ENCODE data around the gene ADAP2. TPM values are rescaled to one million over a fixed set of nuclear protein-coding genes. Genes with fewer than 3 reads are reported as not detected.
A peak's percentile ranks its signal among the peaks of the same experiment; 100 is the strongest.
"Not testable (repeated sequence)": the region's sequence is repeated elsewhere in the genome, so short reads cannot be mapped to it uniquely, and the experiment has no call there.

ADAP2 gene
- total RNA-seq, 1 donor from 2014 or later = 43.2 TPM

DNA sequence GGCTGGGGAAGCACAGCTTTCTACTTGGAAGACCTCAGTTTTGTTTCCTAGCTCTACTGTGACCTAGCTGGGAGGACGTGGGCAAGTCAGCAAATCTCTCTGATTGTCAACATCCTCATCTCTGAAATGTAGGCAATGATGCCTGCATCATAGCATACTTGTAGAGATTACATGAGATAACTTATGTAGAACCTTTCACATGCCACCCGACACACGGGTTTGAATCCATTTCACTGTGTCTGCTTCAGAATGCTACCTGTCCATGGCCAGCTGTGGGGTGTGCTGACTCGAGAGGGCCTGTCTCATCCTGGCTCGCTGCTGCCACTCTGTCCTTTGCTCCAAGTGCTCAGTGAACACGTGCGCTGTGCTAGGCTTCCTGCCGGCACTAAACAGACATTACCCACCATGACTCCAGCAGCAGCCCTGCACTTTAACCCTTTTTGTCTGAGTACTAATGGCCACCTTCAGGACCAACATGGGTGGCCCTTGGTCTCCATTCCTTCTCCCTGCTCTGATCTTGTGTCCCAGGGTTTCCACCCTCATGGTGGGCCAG lies 7.4 kb downstream of the ADAP2 start:
- no peak for DNase-seq (ENCODE audit: low spot score)

DNA sequence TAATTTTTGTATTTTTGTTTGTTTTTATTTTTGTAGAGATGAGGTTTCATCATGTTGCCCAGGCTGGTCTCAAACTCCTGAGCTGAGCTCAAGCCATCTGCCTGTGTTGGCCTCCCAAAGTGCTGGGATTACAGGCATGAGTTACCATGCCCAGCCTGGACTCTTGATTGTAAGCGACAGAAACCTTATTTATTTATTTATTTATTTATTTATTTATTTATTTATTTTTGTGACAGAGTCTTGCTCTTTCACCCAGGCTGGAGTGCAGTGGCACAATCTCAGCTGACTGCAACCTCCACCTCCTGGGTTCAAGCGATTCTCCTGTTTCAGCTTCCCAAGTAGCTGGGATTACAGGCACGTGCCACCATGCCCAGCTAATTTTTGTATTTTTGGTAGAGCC lies 8.1 kb downstream of the ADAP2 start:
- not testable (repeated sequence) for DNase-seq (ENCODE audit: low spot score)

DNA sequence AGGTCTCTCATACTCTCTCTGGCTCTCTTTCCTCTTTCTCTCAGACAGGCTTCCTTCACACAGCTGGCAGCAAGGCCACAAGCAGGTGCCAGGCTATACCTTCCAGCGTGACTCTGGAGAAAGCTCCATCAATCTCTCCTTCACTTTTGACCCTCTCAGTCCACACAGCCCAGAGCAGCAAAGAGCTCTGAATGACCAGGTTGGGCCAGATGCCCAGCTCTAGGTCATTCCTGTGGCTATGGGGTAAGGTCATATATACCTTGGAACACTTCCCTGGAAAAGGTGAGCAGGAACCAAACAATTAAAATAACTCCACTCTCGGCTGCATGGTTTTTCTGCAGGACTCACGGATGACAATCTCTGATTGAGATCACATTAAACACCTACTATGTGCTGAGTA lies 8.8 kb downstream of the ADAP2 start:
- no peak for DNase-seq (ENCODE audit: low spot score)

DNA sequence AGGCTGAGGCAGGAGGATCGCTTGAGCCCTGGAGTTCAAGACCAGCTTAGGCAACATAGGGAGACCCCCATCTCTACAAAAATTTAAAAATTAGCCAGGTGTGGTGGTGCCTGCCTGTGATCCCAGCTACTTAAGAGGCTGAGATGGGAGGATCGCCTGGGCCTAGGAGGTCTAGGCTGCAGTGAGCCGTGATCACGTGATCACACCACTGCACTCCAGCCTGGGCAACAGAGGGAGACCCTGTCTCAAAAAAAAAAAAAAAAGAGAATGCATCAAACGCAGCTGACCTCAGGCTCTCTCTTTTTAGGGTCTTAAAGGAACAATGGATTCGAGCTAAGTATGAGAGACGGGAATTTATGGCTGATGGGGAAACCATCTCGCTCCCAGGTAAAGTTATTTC lies 9.8 kb downstream of the ADAP2 start:
- not testable (repeated sequence) for DNase-seq (ENCODE audit: low spot score)

DNA sequence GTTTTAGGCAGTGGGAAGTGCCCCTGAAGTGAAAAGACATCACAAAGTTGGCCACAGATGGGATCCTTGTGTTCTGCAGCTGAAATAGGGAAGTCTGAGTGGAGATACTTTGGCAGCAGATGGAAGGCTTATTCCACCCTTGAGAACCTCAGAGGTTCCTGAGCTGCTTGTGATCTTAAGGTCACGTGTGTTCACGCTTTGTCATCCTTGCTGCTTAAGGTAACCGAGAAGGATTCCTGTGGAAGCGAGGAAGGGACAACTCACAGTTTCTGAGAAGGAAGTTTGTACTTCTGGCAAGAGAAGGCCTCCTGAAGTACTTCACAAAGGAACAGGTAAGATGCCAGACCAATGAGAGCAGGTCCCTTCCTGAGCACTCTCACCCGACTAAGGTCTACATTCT lies 12.2 kb downstream of the ADAP2 start:
- no peak for DNase-seq (ENCODE audit: low spot score)

DNA sequence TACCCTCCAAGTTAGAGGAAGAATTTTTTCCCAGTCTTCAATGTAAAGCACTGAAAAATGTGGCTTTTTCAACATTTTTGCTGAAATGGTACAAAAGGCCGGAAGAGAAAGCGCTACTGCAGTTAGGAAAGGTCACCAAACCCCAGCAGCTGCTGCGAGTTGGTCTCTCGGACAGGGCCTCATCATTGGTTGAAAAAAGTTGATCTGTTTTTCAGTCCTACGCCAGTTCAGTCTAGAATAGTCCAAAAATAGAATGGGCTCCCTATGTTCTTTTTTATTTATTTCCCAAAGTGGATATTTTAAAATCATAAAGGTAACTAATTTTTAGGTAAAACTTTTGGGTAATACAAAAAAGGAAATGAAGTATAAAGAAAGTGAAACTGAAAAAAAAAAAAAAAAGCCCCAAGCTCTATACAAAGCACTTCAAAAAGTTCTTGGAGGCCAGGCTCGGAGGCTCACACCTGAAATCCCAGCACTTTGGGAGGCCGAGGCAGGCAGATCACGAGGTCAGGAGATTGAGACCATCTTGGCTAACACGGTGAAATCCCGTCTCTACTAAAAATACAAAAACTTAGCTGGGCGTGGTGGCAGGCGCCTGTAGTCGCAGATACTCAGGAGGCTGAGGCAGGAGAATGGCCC lies 17.4 kb downstream of the ADAP2 start:
- no peak for DNase-seq (ENCODE audit: low spot score)

DNA sequence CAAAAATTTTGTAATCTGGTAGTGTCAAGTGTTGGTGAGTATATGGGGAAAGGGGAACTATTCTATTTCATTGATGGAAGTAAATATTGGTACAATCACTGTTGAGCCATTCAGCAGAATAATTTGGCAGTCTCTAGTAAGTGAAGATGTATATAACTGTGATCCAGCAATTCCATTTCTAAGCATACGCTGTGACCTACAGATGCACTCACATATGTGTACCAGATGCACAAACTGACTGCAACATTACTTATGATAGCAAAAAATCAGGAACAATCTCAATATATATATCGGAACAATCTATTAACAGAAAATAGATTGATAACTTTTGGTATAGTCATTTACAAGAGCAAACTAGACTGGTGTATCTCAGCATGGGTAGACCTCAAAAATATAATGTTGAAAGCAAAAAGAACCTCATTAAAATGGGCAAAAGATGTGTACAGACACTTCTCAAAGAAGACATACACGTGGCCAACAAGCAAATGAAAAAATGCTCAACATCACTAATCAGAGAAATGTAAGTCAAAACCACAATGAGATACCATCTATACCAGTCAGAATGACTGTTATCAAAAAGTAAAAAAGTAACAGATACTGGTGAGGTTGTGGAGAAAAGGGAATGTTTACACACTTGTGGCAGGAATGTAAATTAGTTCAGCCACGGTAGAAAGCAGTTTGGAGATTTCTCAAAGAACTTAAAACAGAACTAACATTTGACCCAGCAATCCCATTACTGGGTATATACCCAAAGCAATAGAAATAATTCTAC lies 20.7 kb downstream of the ADAP2 start:
- no peak for DNase-seq (ENCODE audit: low spot score)

DNA sequence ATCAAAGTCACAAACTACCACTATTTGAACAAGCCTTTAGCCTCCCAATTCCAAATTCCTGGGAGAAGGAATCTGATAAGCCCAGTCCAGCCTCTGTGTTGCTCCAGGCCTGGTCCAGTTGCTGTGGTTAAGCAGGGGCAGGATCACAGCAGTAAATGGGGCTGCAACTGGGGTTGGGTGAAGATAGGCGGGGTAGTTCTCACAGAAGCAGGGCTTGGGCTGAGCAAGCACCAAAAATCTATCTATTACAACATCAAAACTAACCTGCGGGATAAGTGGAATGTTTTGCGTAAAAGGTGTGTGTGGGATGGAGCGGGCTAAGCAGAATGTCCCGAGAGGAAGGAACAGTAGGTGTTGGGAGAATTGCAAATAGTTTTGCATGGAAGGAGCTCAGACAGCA lies 26.1 kb downstream of the ADAP2 start:
- no peak for DNase-seq (ENCODE audit: low spot score)

DNA sequence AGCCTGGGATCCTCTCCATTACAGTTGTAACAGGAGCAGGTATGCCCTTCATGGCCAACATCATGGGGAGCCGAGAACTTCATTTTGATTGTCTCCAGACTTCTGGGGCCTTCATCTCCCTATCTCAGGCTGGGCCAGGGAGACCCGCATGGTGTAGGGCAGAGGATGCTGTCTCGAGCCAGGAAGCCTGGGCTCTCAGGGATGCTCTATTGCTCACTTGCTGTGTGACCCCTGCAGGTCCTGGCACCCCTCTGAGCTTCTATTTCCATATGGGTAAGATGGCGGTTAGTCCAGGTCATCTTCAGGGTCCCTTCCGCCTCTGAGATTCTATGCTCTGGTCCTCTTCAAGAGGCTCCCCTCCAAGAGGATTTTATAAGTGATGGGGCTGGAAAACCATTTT lies 28.4 kb downstream of the ADAP2 start:
- DNase-seq (ENCODE audit: low spot score) = no peak

DNA sequence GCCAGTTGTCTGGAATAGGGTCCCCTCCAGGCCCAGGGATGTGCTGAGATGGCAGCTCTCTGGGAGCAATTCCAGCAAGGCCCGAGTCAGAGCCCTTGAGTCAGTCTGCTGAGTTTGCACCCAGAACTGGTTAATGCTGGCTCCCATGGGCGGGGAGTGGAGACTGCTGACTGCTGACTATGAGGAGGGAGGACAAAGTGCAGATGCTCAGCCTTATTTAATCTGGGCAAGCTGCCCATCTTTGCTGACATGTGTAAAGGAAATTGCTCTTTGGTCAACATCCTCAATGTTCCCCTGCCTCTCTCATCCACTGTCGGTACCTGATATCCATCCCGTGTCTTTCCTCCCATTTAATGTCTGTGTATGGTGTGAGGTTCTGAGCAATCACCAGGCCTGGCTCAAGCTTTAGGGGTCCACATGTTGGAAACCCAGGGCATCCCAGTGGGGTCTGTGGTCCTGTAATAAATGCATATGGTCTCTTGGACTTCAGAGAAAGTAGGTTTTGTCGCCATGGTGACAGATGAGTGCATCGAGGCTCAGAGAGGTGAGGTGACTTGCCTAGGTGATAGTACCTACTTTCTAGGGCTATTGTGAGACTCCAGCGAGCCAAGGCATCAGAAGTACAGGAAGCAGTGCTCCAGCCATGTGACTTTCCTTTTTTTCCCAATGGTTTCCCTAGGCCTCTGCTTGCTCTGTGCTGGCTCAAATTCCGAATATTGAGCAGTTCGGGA lies 29.1 kb downstream of the ADAP2 start:
- no peak for DNase-seq (ENCODE audit: low spot score)

DNA sequence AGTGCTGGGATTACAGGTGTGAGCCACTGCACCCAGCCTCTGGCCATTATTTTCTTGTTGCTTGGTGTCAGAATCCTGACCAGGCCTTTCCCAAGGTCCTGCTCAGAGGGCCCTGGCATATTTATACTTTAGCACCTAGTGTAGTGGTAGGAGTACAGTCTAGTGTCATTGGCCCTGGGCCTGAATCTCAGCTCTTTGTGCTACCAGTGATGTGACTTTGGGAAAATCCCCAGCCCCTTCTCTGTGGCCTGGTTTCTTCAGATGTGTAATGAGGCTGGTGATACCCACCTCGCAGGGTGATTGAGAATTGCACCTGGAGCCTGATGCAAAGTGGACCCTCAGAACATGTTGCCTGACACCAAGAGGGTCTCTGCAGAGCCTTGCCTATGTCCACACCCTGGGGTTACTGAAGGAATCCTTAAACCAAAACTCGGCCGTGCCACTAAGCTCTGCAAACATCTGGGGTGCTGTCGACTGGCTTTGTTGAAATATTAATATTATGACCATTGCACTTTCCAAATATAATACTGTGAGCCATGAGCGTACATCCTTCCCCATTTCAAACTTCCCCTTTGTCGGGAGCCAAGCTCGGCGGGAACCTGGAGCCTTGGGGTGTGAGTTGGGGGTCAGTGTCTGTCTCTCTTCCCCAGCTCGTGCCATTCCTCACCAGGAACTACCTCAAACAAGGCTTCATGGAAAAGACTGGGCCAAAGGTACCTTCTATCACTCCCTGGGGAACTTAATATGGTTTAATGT lies 31.1 kb downstream of the ADAP2 start:
- no peak for DNase-seq (ENCODE audit: low spot score)

DNA sequence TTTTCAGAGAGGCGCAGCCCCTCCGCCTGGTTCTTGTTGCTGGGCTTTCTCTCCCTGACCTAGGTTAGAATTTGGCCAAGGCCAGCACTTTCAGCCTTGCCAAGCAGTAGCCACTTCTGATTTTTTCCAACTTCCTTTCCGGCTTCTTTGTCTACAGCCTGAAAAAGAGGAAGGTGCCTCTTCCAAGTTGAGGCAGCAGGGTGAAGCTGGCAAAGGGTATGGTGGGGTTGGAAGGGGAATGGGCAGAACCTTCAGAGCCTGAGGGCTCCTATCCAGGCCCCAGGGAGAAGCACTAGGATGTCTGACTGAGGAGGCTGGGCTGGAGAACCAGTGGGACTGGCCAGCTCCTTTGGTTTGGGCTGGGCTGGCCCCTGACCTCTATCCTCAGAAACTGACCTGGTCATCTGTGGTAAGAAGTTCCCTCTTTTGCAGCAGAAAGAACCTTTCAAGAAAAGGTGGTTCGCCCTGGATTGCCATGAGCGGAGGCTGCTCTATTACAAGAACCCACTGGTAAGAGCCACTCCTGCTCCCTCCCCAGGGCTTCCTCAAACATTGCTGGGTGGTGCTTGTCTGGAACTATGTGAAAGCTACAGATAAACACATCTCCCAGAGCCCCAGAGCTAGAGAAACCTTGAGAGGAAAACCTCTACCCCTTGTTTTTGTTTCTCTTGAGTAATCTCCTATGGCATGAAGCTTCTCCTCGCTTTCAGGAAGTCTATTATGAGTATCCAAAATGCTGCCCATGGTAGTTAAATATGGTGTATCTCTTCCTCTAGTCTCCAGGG lies 32.5 kb downstream of the ADAP2 start:
- DNase-seq (ENCODE audit: low spot score) = no peak

DNA sequence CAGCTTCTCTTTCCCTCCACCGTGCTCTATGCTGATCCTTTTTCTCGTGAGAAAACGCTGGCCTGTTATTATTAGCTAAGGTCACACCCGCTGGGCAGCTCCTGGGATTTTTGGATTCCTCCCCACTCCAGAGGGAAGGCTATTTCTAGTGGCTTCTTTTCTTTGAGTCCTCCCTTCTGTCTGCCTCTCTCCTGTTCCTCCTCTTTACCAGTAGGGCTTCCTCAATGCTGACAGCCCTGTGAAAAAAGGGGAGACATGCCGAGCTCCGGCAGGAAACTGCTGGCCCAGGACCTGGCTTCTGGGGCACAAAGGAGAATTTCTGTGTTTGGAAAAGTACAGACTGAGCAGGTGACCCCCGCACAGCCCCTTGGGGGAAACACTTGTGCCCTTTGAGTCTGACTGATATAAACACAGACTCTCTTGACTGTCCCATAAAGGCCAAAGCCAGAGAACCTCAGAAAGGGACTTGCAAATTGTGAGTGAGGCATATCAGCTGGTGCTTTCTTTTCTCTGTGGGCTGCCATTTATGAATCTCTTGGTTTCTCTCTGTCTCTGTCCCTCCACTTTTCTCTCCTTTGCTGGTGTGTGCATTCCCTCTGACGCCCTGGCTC lies 35.1 kb downstream of the ADAP2 start:
- peak; percentile 45 for DNase-seq (ENCODE audit: low spot score)

DNA sequence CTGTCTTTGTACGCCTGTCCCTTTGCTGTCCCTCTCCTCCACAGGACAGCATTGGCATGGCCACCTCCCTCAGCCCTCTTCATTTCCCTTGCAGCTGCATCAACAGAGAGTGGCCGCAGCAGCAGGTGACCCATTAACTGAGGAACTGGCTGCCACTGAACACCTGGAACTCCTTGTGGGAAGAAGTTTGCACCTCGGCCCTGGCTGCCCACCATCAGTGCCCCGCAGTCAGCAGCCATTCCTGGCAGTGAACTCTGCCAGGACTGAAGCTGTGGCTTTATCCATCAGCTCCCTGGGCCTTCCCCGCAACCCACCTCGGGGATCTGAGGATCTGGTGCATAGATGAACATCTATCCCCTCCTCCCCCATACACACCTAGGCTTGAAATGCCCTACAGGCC lies 36.0 kb downstream of the ADAP2 start:
- DNase-seq (ENCODE audit: low spot score) = peak; percentile 55

DNA sequence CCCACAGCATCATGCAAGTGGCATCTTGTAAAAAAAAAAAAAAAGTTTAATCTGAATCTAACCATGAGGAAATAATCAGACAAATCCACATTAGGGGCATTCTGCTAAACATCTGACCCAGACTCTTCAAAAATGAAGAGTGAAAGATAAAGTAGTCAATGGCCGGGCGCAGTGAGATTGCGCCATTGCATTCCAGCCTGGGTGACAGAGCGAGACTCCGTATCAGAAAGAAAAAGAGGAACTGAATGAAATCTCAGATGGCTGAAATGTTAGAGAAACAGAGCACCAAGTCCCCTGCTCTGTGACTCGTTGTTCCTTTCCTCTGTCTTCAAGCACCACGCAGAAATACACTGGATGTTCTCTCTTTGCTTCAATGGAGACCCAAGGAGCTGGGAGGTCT lies 36.4 kb downstream of the ADAP2 start:
- peak; percentile 65 for DNase-seq (ENCODE audit: low spot score)

DNA sequence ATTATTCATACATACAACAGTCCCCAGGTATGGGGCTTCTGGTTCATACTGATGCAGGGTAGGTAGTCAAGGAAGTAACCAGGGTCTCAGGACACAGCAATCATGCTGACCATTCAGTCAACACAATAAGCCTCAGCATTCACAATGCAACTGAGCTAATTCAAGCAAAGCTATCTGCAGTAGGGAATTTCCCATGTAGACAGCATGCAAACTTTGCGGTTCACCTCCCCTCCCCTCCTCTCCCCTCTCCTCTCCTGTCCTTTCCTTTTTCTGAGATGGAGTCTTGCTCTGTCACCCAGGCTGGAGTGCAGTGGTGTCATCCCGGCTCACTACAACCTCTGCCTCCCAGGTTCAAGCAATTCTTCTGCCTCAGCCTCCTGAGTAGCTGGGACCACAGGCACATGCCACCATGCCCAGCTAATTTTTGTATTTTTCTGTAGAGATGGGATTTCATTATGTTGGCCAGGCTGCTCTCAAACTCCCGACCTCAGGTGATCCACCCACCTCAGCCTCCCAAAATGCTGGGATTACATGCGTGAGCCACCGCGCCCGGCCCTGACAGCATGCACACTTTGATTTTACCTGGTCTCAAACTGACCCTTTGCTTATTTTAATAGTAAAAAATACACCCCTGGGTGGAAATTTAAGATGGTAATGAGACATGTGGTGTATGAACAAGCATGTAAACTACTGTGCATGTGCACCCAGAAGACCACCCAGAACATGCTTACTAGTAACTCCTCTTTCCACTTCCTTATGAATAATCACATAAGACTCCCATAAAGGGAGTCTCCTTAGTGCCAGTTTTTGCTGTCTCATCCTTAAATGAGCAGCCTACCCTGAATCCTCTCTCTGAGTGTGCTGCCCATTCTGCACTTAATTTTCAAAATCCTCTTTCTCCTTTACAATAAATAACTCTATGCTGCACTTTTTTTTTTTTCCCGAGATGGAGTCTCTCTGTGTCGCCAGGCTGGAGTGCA lies 39.8 kb downstream of the ADAP2 start:
- peak; percentile 69 for DNase-seq (ENCODE audit: low spot score)

DNA sequence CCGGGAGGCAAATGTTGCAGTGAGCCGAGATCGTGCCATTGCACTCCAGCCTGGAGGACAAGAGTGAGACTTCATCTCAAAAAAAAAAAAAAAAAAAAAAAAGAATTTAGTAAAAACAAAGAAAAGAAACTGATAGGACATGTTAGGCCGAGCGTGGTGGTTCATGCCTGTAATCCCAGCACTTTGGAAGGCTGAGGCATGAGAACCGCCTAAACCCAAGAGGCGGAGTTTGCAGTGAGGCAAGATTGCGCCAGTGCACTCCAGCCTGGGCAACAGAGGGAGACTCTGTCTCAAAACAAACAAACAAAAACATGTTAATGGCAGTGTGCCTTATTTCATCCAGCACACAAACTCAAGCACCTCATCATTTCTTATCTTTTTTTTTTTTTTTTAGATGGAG lies 42.6 kb downstream of the ADAP2 start:
- not testable (repeated sequence) for DNase-seq (ENCODE audit: low spot score)

DNA sequence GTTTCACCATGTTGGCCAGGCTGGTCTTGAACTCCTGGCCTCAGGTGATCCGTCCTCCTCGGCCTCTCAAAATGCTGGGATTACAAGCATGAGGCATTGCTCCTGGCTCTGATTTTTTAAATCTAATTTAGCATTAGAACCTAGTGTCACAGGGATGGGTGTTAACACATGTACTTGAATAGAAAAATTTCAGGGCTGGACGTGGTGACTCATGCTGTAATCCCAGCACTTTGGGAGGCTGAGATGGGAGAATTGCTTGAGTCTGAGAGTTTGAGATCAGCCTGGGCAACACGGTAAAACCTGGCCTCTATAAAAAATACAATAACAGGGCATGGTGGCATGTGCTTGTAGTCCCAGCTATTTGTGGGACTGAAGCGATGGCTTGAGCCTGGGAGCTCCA lies 43.1 kb downstream of the ADAP2 start:
- peak; percentile 43 for DNase-seq (ENCODE audit: low spot score)

DNA sequence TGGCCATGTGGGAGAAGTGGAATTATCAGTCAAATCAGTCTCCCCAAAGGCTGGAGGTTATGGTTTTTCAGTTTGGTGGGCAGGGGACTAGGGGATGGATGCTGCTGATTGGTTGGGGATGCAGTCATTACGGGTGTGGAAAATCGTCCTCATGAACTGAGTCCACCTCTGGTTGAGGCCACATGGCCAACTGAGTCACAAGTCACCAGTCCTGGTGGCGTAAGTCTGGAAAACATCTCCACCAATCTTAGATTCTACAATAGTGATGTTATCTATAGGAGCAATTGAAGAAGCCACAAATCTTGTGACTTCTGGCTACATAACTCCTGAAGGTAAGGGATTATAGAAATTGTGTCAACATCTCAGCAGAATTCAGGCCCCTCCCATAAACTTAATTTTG lies 43.9 kb downstream of the ADAP2 start:
- no peak for DNase-seq (ENCODE audit: low spot score)

Measured in mesenteric fat pad (tissue), 1 donor.